Measurements from ENCODE around the gene PTMA. TPM values are rescaled to one million over a fixed set of nuclear protein-coding genes. Genes with fewer than 3 reads are reported as not detected.
A peak's percentile ranks its signal among the peaks of the same experiment; 100 is the strongest.

PTMA gene
- total and polyA plus RNA-seq, 9 of the 15 experiments (the other 6 are each of a cell fraction or from before 2014, with no cell fraction given), result 429 to 2,322 (median 1,578) TPM

GRCh38 chr2:231706731-231707624, 1.3 kb upstream of the PTMA start (continued):
- TF ChIP-seq, protein P1, sequence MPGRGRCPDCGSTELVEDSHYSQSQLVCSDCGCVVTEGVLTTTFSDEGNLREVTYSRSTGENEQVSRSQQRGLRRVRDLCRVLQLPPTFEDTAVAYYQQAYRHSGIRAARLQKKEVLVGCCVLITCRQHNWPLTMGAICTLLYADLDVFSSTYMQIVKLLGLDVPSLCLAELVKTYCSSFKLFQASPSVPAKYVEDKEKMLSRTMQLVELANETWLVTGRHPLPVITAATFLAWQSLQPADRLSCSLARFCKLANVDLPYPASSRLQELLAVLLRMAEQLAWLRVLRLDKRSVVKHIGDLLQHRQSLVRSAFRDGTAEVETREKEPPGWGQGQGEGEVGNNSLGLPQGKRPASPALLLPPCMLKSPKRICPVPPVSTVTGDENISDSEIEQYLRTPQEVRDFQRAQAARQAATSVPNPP (IDR thresholded peaks at IDR 0.05; ENCODE audit: borderline replicate concordance, insufficient read depth, insufficient read length), result no peak
- TF ChIP-seq PATZ1 (CRISPR knock-in tag; IDR thresholded peaks at IDR 0.05; ENCODE audit: borderline replicate concordance) (no peak), MBD1 (CRISPR knock-in tag; IDR thresholded peaks at IDR 0.05) (no peak), FIP1L1 (IDR thresholded peaks at IDR 0.05; ENCODE audit: low read depth, low read length, poor library complexity, severe bottlenecking) (peak; percentile 28), EZH2 (IDR thresholded peaks at IDR 0.05; ENCODE audit: borderline replicate concordance, low read depth, low read length) (no peak), JUNB (CRISPR knock-in tag; conservative IDR thresholded peaks at IDR 0.05) (no peak), ZFX (CRISPR knock-in tag; IDR thresholded peaks at IDR 0.05) (peak; percentile 95), GTF3C2 (IDR thresholded peaks at IDR 0.05; ENCODE audit: borderline replicate concordance, extremely low read depth, insufficient read length) (no peak), RREB1 (CRISPR knock-in tag; IDR thresholded peaks at IDR 0.05) (no peak), POLR2AphosphoS2 (IDR thresholded peaks at IDR 0.05; ENCODE audit: low read length) (no peak), ZNF57 (CRISPR knock-in tag; IDR thresholded peaks at IDR 0.05) (no peak)

Measured in K562 (cell line).